Glomerular visceral epithelial cell (primary cell): Measurements from ENCODE around the gene NUBP2.

Experiments
- DNase-seq: peaks from one replicate; pipeline ENCODE4 v3.0.0-alpha.2; 2016; ENCODE audit errors: extremely low spot score

Gene NUBP2

GRCh38 chr16:1828645-1829410, 46.1 kb downstream of the NUBP2 start:
- DNase-seq, result no peak

- no peak for DNase-seq
Measured at GRCh38 chr16:1830213-1830612, 47.5 kb downstream of the NUBP2 start.

- DNase-seq, result no peak
Measured at GRCh38 chr16:1831186-1832075, 48.7 kb downstream of the NUBP2 start.

GRCh38 chr16:1832838-1833454, 50.2 kb downstream of the NUBP2 start:
- no peak for DNase-seq

- DNase-seq, result no peak
Measured at GRCh38 chr16:1834096-1834495, 51.3 kb downstream of the NUBP2 start.
